Measurements from ENCODE around the gene POU5F1. TPM values are rescaled to one million over a fixed set of nuclear protein-coding genes. Genes with fewer than 3 reads are reported as not detected.
"Not testable (repeated sequence)": the region's sequence is repeated elsewhere in the genome, so short reads cannot be mapped to it uniquely, and the experiment has no call there.

POU5F1 gene
- not detected for total RNA-seq

DNA sequence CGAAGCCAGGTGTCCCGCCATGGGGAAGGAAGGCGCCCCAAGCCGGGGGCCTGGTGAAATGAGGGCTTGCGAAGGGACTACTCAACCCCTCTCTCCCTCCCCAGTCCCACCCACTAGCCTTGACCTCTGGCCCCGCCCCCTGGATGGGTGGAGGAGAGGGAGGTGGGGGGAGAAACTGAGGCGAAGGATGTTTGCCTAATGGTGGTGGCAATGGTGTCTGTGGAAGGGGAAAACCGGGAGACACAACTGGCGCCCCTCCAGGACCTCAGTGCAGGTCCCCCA, at the start of gene POU5F1:
TSS of gene POU5F1 (minus strand) at position 83 of the 282 bp plus-strand sequence. CDS start at position 21, 62 bp downstream.
- no peak for DNase-seq

DNA sequence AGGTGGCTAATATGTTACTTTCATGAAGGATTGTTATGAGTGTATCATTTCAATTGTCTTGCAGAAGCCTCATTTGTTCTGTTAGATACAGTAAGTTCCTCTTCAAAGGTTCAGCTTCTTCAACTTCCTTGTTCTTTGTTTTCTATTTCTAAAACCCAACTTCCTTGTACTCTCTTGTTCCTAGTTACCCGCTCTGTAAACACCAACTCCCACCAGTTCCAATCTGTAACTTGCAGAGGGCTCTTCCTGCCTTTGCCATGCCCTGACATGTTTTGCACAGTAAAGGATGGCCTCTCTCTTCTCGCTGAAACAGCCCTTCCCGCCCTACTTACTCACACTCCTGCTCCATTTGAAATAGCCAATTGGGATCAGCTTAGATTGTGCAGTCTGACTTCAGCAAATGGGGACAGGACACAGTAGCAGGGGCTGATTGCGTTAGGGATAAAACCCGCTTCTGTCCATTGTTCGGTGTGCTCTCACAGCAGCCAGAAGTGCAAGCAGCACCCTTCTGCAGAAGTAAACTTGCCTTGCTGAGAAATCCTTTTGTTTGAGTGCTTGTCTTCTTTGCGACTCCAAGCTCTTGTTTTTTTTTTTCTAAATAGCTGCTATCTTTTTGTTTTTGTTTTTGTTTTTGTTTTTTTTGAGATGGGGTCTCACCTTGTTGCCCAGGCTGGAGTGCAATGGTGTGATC, 45.9 kb upstream of the POU5F1 start:
- no peak for DNase-seq

DNA sequence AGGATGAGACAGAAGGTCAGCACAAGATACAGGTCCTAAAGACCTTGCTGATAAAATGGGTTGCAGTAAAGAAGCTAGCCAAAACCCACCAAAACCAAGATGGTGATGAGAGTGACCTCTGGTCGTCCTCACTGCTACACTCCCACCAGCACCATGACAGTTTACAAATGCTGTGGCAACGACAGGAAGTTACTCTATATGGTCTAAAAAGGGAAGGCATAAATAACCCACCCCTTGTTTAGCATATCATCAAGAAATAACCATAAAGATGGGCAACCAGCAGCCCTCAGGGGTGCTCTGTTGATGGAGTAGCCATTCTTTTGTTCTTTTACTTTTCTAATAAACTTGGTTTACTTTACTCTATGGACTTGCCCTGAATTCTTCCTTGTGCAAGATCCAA, 44.7 kb upstream of the POU5F1 start:
- not testable (repeated sequence) for DNase-seq

DNA sequence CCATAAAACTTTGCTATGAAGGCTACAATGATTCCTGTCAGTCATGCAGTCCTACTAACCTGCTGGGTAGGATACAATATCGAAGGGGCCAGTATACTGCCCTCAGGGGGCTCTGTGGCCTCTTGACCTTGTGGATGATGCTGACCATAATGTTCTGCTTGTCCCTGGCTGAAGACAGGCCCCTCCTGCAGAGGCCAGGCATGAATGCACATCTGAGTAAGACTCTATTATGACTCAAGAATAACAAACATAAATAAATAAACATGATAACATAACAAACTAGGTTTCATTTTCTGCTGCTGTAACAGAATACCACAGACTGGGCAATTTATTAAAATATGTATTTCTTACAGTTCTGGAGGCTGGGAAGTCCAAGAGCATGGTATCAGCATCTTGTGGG, 44.0 kb upstream of the POU5F1 start:
- no peak for DNase-seq

DNA sequence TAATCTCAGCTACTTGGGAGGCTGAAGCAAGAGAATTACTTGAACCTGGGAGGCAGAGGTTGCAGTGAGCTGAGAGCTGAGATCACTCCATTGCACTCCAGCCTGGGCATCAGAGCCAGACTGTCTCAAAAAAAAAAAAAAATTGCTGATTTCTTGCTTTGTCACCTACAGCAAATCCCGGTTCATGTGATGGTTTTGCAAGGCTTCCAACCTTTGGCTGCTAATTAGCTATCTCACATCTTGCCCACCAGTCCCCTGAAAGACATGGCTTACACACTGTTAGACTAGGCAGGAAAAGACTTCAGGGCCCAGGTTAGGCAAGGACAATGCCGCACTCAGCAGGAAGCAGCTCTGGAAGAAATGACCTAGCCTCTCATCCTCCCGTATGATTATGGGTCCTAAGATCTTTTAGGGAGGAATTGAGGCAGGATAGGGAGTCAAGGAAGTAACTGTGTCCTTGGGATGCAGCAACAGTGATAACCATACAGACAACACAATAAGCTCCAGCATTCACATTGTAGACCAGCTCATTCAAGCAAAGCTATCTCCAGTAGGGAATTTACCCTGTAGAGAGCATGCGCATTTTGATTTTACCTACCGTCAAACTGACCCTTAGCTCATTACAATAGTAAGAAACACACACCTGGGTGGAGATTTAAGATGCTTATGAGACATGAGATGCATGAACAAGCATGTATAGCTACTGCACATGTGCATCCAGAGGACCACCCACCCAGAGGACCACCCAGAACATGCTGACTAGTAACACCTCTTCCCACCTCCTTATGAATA, 40.5 kb upstream of the POU5F1 start:
- DNase-seq = no peak

DNA sequence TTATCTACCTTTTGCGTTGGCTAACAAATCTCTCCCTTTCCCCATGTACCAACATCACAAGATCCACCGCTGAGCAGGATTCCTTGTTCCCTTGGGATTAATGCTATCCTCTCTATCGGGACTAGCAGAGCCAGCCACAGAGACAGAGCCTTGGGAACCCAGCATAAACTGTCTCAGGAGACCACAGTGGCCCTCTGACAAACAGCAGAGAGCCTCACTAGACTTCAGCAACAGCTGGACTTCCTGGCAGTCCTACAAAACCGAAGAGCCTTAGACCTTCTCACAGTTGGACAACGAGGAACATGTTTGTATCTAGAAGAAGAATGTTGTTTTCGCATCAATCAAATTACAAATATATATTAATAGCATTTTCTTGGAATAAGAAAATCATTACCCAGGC, 39.6 kb upstream of the POU5F1 start:
- DNase-seq = no peak

DNA sequence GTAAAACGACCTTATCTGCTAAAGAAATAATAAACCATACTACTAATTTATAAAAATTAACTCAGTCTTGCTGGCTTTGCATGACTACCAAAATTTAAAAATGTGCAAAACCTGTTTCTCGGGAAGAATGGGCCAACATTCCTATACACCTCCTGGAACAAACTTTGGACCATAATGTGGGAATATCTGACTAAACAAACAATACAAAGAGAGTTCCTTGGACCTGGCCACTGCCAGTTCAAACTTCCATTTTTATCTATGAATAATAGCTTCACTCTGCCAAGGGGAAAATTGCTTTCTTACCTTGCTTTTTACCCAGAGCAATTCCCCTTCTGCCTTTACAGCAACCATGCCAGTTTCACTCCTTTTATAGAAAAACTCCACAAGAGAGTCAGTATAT, 38.7 kb upstream of the POU5F1 start:
- no peak for DNase-seq

DNA sequence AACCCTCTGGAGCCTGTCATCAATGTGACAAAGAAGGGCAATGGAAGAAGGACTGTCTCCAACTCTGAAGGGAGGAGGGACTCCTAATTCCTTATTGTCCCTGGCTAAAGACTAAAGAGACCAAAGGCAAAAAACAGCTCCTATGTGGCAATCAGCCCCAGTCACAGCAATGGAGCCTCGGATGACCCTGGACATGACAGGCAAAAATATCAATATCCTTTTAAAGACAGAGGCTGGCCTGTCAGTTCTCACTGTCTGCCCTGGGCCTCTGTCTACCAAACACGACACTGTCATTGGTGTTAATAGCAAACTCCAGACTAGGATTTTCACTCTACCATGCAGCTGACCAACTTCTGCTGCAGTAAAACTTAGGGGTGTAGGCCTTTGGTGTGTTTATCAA, 38.0 kb upstream of the POU5F1 start:
- DNase-seq = no peak

DNA sequence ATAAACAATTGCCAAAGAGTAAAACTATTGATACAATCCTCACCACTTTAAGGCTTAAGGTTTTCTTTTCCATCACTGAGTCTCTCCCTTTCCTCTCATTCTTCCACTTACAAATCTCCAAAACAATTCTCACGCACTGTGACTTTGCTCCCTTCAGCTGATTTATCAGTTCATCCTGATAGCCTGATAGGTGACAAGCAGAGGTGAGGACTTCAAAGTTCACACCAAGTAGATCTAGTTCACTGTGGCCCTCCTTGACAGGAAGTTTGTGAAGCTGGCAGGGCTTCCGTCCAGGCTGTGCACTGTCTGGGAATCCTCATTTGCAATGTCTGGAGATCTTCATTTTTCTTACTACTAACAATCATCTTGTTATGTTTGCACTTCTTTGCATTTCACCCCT, 35.2 kb upstream of the POU5F1 start:
- no peak for DNase-seq

DNA sequence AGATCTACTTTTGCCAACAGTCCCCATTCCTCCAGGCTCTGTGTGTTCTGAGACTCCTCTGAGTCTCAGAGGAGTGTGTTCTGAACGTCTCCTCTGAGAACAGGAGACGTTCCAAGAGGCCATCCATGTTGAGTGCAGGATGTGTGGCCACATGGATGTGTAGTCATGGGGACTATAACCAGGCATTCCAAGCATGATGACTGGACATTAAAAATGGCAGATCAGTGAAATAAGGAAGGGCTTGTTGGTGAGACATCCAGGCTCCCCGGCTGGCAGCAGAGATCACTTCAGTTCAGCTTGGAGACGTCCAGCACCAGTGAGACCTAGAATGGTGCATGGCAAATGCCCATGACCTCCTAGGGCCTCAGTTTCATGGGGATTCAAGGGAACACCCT, 34.3 kb upstream of the POU5F1 start:
- no peak for DNase-seq

DNA sequence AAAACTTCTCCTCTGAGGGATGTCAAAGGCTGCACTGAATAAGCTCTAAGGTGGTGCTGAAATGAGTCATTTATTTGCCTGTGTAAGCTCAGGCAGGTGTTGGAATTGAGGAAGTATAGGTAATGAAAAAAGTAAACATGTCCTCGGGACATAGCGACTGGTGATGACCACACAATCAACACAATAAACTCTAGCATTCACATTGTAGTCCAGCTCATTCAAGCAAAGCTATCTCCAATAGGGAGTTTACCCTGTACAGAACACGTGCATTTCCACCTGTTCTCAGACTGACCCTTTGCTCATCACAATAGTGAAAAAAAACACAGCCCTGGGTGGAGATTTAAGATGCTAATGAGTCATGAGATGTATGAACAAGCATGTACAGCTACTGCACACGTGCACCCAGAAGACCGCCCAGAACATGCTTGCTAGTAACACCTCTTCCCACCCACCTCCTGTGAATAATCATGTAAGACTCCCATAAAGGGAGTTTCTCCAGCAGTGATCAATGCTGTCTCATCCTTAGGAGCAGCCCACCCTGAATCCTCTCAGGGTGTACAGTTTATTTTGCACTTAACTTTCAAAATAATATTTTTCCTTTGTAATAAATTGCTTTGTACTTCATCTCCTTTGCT, 33.0 kb upstream of the POU5F1 start:
- DNase-seq = no peak

DNA sequence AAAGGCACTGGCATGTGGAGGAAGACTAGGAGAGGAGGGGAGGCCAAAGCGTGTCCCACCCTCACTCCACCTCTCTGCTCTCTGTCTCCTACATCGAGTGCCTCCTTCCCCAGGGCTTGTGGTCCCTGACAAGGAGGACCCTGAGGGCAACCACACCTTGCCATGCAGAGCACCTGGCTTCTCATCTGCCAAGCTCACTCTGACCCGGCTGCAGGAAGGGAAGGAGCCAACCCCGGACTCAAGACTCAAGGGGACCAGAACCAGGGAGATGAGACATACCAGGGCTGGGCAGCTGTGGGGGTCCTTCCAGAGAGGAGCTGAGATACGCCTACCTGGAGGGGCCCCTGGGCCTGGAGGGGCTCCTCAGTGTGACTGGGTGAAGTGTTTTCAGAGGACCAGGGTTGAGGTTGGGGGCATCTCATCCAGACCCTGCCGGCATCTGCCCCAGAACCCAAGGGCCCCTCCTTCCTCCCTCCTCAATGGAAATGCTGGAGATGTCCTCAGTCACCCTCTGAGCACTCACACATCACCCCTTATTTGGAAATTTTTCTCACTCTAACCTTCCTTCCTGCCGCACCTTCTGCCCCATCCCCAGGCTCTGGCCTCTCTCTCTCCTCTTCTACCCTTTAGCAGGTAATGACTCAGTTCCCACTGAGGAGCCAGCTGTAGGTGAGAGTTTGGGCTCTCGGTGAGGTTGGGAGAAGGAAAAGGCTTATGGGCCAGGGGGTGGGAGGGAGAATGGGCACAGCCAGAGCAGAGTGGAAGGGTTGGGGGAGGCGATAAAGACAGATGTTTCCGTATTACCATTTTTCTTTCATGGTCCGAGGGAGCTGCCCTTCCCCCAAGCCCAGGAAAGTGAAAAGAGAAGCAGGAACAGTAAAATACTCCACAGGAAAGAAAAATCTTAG, 32.0 kb upstream of the POU5F1 start:
- DNase-seq = no peak

DNA sequence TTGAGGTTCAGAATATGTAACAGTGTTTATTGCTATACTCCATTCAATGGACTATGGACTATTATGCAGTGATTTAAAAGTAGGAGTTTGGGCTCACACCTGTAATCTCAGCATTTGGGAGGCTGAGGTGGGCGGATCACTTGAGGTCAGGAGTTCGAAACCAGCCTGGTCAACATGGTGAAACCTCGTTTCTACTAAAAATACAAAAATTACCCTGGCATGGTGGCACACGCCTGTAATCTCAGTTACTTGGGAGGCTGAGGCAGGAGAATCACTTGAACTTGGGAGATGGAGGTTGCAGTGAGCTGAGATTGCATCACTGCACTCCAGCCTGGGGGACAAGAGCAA, 28.6 kb upstream of the POU5F1 start:
- DNase-seq = not testable (repeated sequence)

DNA sequence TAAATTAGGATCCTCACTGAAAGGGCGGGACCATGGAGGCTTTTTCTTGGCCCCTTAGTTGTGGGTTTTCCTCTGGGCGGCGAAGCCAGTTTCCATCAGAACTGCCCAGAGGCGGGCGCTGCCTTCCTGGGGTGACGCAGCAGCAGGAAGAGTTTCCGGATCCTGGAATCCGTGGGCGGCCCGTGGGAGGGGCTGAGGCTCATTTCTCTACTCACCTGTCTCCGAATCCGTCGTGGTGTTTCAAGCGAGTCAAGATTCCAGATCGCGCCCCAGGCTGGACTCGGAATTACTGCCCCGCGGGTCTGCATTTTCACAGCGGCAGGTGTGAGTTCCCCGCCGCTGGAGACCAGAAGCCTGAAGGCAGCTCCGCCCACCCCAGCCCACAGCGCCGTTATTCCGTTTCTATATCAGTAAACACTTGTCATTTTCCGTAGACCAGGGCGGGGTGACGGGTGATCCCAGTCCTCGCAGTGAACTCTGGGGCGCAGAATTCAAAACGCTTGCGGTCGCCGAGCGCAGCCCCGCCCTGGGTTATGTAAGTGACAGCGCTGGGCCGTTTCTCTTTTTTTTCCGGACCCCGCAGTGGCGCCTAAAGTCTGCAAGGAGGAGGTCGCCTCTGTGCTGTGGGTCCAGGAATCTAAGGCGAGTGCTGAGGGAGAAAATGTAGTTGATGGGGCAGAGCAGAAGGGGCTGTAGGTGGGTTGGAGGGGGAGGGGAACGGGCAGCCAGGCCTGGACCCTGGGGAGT, 27.2 kb upstream of the POU5F1 start:
- DNase-seq = peak; percentile 89

DNA sequence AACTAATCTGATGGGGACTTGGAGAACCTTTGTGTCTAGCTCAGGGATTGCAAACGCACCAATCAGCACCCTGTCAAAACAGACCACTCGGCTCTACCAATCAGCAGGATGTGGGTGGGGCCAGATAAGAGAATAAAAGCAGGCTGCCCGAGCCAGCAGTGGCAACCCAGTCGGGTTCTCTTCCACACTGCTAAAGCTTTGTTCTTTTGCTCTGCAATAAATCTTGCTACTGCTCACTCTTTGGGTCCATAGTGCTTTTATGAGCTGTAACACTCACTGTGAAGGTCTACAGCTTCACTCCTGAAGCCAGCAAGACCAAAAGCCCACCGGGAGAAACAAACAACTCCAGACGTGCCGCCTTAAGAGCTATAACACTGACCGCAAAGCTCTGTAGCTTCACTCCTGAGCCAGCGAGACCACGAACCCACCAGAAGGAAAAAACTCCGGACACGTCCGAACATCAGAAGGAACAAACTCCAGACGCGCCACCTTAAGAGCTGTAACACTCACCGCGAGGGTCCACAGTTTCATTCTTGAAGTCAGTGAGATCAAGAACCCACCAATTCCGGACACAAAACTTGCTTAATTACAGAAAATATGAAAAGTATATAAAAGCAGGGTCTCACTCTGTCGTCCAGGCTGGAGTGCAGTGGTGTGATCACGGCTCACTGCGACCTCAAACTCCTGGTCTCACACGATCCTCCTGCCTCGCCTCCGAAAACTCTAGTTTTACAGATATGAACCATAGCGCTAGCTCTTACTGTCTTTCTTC, 26.0 kb upstream of the POU5F1 start:
- not testable (repeated sequence) for DNase-seq

DNA sequence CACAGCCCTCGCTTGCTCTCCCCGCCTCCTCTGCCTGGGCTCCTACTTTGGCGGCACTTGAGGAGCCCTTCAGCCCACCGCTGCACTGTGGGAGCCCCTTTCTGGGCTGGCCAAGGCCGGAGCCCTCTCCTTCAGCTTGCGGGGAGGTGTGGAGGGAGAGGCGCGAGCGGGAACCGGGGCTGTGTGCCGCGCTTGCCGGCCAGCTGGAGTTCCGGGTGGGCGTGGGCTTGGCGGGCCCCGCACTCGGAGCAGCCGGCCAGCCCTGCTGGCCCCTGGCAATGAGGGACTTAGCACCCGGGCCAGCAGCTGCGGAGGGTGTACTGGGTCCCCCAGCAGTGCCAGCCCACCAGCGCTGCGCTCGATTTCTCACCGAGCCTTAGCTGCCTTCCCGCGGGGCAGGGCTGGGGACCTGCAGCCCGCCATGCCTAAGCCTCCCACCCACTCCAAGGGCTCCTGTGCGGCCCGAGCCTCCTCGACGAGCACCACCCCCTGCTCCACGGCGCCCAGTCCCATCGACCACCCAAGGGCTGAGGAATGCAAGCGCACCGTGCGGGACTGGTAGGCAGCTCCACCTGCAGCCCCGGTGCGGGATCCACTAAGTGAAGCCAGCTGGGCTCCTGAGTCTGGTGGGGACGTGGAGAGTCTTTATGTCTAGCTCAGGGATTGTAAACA, 25.0 kb upstream of the POU5F1 start:
- not testable (repeated sequence) for DNase-seq

DNA sequence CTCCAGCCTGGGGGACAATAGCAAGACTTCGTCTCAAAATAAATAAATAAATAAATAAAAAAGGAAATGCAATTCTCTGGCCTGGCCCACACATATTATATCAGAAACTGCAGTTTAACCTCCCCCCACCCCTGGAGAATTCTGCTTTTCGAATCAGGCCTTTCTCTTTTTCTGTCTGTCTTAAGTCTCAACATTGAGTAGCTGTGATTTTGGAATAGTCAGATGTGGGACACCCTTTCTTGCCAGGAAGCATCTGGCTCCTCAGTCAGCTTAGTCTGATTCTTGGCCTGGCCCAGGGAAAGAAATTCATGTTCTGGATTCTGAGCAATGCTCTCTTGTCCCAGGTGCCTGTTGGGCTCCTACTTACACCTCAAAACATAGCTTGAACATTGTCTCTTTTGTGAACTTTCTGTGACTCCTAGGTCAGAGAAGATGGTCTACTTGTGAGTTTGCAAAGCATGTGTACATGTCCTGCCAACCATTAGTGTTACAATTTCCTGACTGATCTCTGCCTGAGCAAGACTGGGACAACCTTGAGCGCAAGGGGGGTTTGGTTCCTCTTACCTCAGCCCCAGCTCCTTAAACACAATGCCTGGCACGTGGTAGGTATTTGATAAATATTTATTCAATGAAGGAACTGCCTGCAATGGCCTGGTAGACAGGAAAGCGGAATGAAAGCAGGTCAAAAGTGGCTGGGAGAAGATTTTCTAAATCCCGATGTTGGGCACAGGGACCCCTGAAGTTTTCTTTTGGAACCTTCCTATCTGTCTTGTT, 23.8 kb upstream of the POU5F1 start:
- DNase-seq = no peak

DNA sequence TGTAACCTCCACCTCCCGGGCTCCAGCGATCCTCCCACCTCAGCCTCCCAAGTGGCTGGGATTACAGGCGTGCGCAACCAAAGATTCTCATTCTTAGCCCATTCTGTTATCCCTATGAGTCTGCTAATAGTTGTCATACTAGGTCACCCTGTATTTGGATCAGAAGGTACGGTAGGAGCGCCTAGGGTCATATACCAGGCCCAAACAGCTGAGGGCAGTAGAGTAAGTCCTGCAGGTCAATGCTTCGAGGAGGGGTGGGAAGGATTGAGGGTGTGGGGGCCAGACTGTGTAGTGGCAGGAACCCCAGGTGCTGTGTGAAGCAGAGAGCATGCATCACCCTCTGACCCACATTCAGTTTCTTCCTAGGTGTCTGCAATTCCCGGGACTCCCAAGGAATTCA, 22.7 kb upstream of the POU5F1 start:
- no peak for DNase-seq

DNA sequence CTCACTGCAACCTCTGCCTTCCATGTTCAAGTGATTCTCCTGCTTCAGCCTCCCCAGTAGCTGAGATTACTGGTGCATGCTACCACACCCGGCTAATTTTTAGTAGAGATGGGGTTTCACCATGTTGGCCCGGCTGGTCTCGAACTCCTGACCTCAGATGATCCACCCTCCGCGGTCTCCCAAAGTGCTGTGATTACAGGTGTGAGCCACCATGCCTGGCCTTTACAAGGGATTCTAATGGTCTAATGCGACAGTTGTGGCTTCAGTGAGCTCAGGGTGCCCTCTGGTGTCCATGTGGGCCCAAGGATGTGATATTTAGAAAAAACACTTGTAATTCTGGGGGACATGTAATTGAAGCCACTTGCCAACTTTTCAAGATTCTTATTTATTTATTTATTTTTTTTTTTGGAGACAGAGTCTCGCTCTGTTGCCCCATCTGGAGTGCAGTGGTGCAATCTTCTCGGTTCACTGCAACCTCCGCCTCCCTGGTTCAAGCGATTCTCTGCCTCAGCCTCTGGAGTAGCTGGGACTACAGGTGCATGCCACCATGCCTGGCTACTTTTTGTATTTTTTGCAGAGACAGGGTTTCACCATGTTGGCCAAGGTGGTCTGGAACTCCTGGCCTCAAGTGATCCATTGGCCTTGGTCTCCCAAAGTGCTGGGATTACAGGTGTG, 22.1 kb upstream of the POU5F1 start:
- peak; percentile 33 for DNase-seq
